ENCODE data around the gene PTGES3. TPM values are rescaled to one million over a fixed set of nuclear protein-coding genes. Genes with fewer than 3 reads are reported as not detected.

Gene PTGES3
- total RNA-seq, 1 experiment from 2014 or later: 322 TPM

- H2AFZ ChIP-seq: peak overlapping the region; percentile 84
- intact Hi-C loops (cut with micrococcal nuclease; ENCODE audit: unreplicated experiment): loop anchor here (1.0 to 10.0 kb wide), 3 partner anchors 37 to 89 kb away; partner anchors contain the start of gene PTGES3
- peaks cover 33% of the 10 kb centered on the region for H3K36me3 ChIP-seq (ENCODE audit: low read depth)
- POLR2A ChIA-PET (ENCODE audit: unreplicated experiment): interaction anchor here (0.5 to 1.0 kb wide), 16 partner anchors 9 to 571 kb away, joined by 3 to 12 read pairs (median 6); partner anchors contain the start of genes PTGES3 and STAT2
- peak overlapping the region; percentile 99 for H3K4me3 ChIP-seq
- DNase-seq: no peak
- no peaks in the 10 kb centered on the region for H3K9me3 ChIP-seq (ENCODE audit: insufficient read depth, low read depth)
- H3K27ac ChIP-seq: peak overlapping the region; percentile 94
- H3F3A ChIP-seq (ENCODE audit: insufficient read depth, low read depth): peaks cover 54% of the 10 kb centered on the region
- peak overlapping the region; percentile 98 for H3K4me2 ChIP-seq
- CTCF ChIA-PET: interaction anchor here (0.6 to 1.0 kb wide), 5 partner anchors 75 to 387 kb away, joined by 4 to 8 read pairs (median 5); no protein-coding TSS in a partner anchor
- no peak for TF ChIP-seq CTCF (conservative IDR thresholded peaks at IDR 0.05)
- no peak for TF ChIP-seq EZH2 (IDR thresholded peaks at IDR 0.05; ENCODE audit: low read depth)
- H3K9me2 ChIP-seq (ENCODE audit: insufficient read depth): no peaks in the 10 kb centered on the region
- peaks cover 33% of the 10 kb centered on the region for H3K4me1 ChIP-seq (replicated peaks; ENCODE audit: insufficient read depth)
- no peaks in the 10 kb centered on the region for H3K27me3 ChIP-seq (ENCODE audit: insufficient read depth, low read depth)
- H4K20me1 ChIP-seq (ENCODE audit: insufficient read depth): peaks cover 33% of the 10 kb centered on the region
- H3K79me2 ChIP-seq (ENCODE audit: low read depth): peaks cover 43% of the 10 kb centered on the region
- TSS peak; percentile 89 for BruUV-seq (replicated peaks)
Observed at GRCh38 chr12:56725723-56726102, 37.6 kb upstream of the PTGES3 start.

- Histone ChIP-seq H3K4me3 (peak within 1 kb of the TSS; percentile 99), H3K4me1 (replicated peaks; ENCODE audit: insufficient read depth) (peaks cover 39% of the 10 kb centered on the region), H3F3A (ENCODE audit: insufficient read depth, low read depth) (peaks cover 60% of the 10 kb centered on the region), H4K20me1 (ENCODE audit: insufficient read depth) (peaks cover 38% of the 10 kb centered on the region), H3K9me3 (ENCODE audit: insufficient read depth, low read depth) (no peaks in the 10 kb centered on the region), H3K27ac (peak within 1 kb of the TSS; percentile 94), H3K27me3 (ENCODE audit: insufficient read depth, low read depth) (no peaks in the 10 kb centered on the region), H3K9me2 (ENCODE audit: insufficient read depth) (no peaks in the 10 kb centered on the region), H2AFZ (peak within 1 kb of the TSS; percentile 84), H3K79me2 (ENCODE audit: low read depth) (peaks cover 48% of the 10 kb centered on the region), H3K36me3 (ENCODE audit: low read depth) (peaks cover 38% of the 10 kb centered on the region), H3K4me2 (peak within 1 kb of the TSS; percentile 98)
- peak; percentile 94 to 95 for DNase-seq
- ChIA-PET POLR2A (ENCODE audit: unreplicated experiment) (interaction anchor here (0.5 to 1.0 kb wide), 21 partner anchors 10 to 776 kb away, joined by 3 to 12 read pairs (median 5); partner anchors contain the start of genes PTGES3 and STAT2), CTCF (interaction anchor here (0.6 to 1.0 kb wide), 3 partner anchors 88 to 387 kb away, joined by 4 to 5 read pairs (median 4); no protein-coding TSS in a partner anchor)
- intact Hi-C loops (cut with micrococcal nuclease; ENCODE audit: unreplicated experiment): loop anchor here (1.0 to 10.0 kb wide), 3 partner anchors 37 to 88 kb away; partner anchors contain the start of gene PTGES3
- TF ChIP-seq EZH2 (IDR thresholded peaks at IDR 0.05; ENCODE audit: low read depth) (no peak), CTCF (conservative IDR thresholded peaks at IDR 0.05) (no peak)
- BruUV-seq (replicated peaks): TSS peak; percentile 72
Observed at GRCh38 chr12:56724972-56725722, 37.1 kb upstream of the PTGES3 start, which contains the start of gene NACA. TSS of gene NACA (minus strand) at chr12:56725299. CDS start at chr12:56724521, 778 bp downstream.

GRCh38 chr12:56724701-56724971, 36.6 kb upstream of the PTGES3 start:
- no peak for DNase-seq
- ChIA-PET POLR2A (ENCODE audit: unreplicated experiment) (interaction anchor here (0.6 to 1.0 kb wide), 2 partner anchors 63 to 90 kb away, joined by 3 to 5 read pairs; no protein-coding TSS in a partner anchor), CTCF (no interaction called here)
- H3K27me3 ChIP-seq (ENCODE audit: insufficient read depth, low read depth): no peaks in the 10 kb centered on the region
- H3K4me3 ChIP-seq: peak overlapping the region; percentile 99
- H3K4me1 ChIP-seq (replicated peaks; ENCODE audit: insufficient read depth): peaks cover 44% of the 10 kb centered on the region
- peaks cover 43% of the 10 kb centered on the region for H4K20me1 ChIP-seq (ENCODE audit: insufficient read depth)
- H3K4me2 ChIP-seq: peak overlapping the region; percentile 98
- TF ChIP-seq EZH2 (IDR thresholded peaks at IDR 0.05; ENCODE audit: low read depth): no peak
- no peak for TF ChIP-seq CTCF (conservative IDR thresholded peaks at IDR 0.05)
- peaks cover 65% of the 10 kb centered on the region for H3F3A ChIP-seq (ENCODE audit: insufficient read depth, low read depth)
- intact Hi-C loops (cut with micrococcal nuclease; ENCODE audit: unreplicated experiment): loop anchor here (2.0 to 10.0 kb wide), 2 partner anchors 60 to 88 kb away; no protein-coding TSS in a partner anchor
- peak overlapping the region; percentile 59; the same call in 1 of the 2 replicates for H2AFZ ChIP-seq
- no TSS peak for BruUV-seq (replicated peaks)
- no peaks in the 10 kb centered on the region for H3K9me2 ChIP-seq (ENCODE audit: insufficient read depth)
- H3K27ac ChIP-seq: peak overlapping the region; percentile 94
- H3K79me2 ChIP-seq (ENCODE audit: low read depth): peaks cover 53% of the 10 kb centered on the region
- peaks cover 43% of the 10 kb centered on the region for H3K36me3 ChIP-seq (ENCODE audit: low read depth)
- H3K9me3 ChIP-seq (ENCODE audit: insufficient read depth, low read depth): no peaks in the 10 kb centered on the region
